NCI-H82 (cell line): Measurements from ENCODE around the gene SLC29A3.
"Not testable (repeated sequence)": the region's sequence is repeated elsewhere in the genome, so short reads cannot be mapped to it uniquely, and the experiment has no call there.

Experiments
- DNase-seq: peaks from one replicate; lab custom pipeline; 2025; lab: John Stamatoyannopoulos, UW

The SLC29A3 gene

GRCh38 chr10:71319042-71319799 lies at the start of gene SLC29A3:
TSS of gene SLC29A3 (plus strand) at chr10:71319259. CDS start at chr10:71319310, 51 bp downstream.
- peak; percentile 88 for DNase-seq

GRCh38 chr10:71269301-71270288 lies 49.5 kb upstream of the SLC29A3 start:
- no peak for DNase-seq

GRCh38 chr10:71270301-71271220 lies 48.5 kb upstream of the SLC29A3 start:
- DNase-seq = peak; percentile 83

- DNase-seq = no peak
These were observed 47.4 kb upstream of the SLC29A3 start for GRCh38 chr10:71271662-71272055.

GRCh38 chr10:71272056-71272771 lies 46.8 kb upstream of the SLC29A3 start:
- no peak for DNase-seq

- not testable (repeated sequence) for DNase-seq
These were observed 46.1 kb upstream of the SLC29A3 start for GRCh38 chr10:71272974-71273373.

- no peak for DNase-seq
These were observed 45.6 kb upstream of the SLC29A3 start for GRCh38 chr10:71273506-71273905.

- DNase-seq = no peak
These were observed 43.9 kb upstream of the SLC29A3 start for GRCh38 chr10:71274901-71275796.

GRCh38 chr10:71276873-71277272 lies 42.2 kb upstream of the SLC29A3 start:
- DNase-seq = no peak

- no peak for DNase-seq
These were observed 41.0 kb upstream of the SLC29A3 start for GRCh38 chr10:71277914-71278665.

GRCh38 chr10:71278691-71279588 lies 40.1 kb upstream of the SLC29A3 start:
- DNase-seq = peak; percentile 44

GRCh38 chr10:71279590-71280170 lies 39.4 kb upstream of the SLC29A3 start:
- no peak for DNase-seq

GRCh38 chr10:71280216-71280615 lies 38.8 kb upstream of the SLC29A3 start:
- no peak for DNase-seq

GRCh38 chr10:71280825-71281224 lies 38.2 kb upstream of the SLC29A3 start:
- DNase-seq = no peak

GRCh38 chr10:71281646-71282322 lies 37.3 kb upstream of the SLC29A3 start:
- no peak for DNase-seq

GRCh38 chr10:71282323-71282680 lies 36.8 kb upstream of the SLC29A3 start:
- no peak for DNase-seq

- no peak for DNase-seq
These were observed 35.6 kb upstream of the SLC29A3 start for GRCh38 chr10:71283410-71283809.
